Measurements from ENCODE around the gene AK4. TPM values are rescaled to one million over a fixed set of nuclear protein-coding genes. Genes with fewer than 3 reads are reported as not detected.

The AK4 gene
- polyA plus RNA-seq, 1 donor (not counting 4 experiments of a cell fraction or from before 2014, with no cell fraction given) = 90.0 TPM

DNA sequence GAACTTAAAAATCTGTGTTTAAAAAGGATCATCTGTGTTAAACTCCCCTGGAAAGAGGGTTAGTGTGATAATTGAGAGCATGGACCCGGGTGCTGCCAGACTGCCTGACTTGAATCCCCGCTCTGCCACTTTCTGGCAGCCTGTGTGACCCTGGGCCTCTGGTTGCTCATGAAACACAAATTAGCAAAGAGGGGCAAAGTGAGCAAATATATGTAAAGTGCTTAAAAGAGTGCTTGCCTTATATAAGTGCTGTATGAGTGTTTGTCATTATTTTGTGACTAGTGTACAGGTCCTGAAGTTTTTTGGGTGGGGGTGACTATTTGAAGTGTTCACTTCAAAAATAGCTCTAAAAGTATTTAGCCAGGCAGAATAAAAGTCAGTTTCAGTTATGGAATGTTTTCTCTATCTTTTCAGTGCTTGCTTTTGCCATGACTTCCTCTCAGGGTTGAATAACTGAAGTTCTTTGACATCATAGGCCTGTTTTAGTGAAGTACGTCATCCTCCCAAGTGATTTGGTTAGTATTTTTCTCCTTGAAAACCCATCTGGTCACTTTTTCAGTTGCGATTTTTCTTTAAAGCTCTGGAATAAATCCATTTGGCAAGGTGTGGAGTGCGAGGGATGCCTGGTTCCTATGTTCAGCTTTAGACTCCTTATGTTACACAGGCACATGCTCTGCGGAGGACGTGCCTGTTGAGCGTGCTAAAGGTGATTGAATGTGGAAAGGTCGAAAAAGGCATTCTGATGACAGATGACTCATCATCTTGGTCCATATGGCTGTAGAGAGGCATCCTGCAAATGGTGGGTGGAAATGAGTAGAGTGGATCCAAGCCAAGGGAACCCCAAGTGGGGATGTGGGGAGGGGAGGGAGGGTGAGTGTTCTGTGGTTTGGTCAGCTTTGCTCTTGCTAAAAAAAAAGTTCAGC, 47.8 kb downstream of the AK4 start:
- no peak overlapping the region for H3K4me3 ChIP-seq (ENCODE audit: control insufficient read depth in 2 of 3, extremely low read depth in 1 of 3, insufficient read depth in 2 of 3, low read depth in 1 of 3, low read length in 3 of 3)
- no peak overlapping the region for H3K27ac ChIP-seq (ENCODE audit: control insufficient read depth, insufficient read depth, low read length)
- peaks cover 10 to 16% of the 10 kb centered on the region in 2 experiments for H3K36me3 ChIP-seq (ENCODE audit: control insufficient read depth in 2 of 2, extremely low read depth in 1 of 2, insufficient read depth in 2 of 2, low read length in 2 of 2)
- no peaks in the 10 kb centered on the region for H3K79me2 ChIP-seq (ENCODE audit: control insufficient read depth, insufficient read depth, low read length)
- no peaks in the 10 kb centered on the region for H3K9me1 ChIP-seq (ENCODE audit: control insufficient read depth, extremely low read depth, insufficient read depth, low read length)
- no peaks in the 10 kb centered on the region for H3K27me3 ChIP-seq (ENCODE audit: control insufficient read depth, extremely low read depth, insufficient read depth, low read length)
- FAIRE-seq = no peak
- no peak overlapping the region for H3K9ac ChIP-seq (ENCODE audit: control insufficient read depth, extremely low read depth, insufficient read depth, low read length)
- no peaks in the 10 kb centered on the region for H4K20me1 ChIP-seq (ENCODE audit: control insufficient read depth, extremely low read depth, insufficient read depth, low read length)
- H3K4me2 ChIP-seq (ENCODE audit: control insufficient read depth, extremely low read depth, insufficient read depth, low read depth, low read length) = no peak overlapping the region
- dilution Hi-C loops (cut with MboI; ENCODE audit: extremely low pct_ligation_motif_present, low sequenced_read_pairs) = no loop called here
- no peaks in the 10 kb centered on the region for H3K9me3 ChIP-seq (ENCODE audit: control insufficient read depth, low read depth, low read length)
- TF ChIP-seq EZH2 (IDR thresholded peaks at IDR 0.05; ENCODE audit: low read length) = no peak
- TF ChIP-seq, protein P1, sequence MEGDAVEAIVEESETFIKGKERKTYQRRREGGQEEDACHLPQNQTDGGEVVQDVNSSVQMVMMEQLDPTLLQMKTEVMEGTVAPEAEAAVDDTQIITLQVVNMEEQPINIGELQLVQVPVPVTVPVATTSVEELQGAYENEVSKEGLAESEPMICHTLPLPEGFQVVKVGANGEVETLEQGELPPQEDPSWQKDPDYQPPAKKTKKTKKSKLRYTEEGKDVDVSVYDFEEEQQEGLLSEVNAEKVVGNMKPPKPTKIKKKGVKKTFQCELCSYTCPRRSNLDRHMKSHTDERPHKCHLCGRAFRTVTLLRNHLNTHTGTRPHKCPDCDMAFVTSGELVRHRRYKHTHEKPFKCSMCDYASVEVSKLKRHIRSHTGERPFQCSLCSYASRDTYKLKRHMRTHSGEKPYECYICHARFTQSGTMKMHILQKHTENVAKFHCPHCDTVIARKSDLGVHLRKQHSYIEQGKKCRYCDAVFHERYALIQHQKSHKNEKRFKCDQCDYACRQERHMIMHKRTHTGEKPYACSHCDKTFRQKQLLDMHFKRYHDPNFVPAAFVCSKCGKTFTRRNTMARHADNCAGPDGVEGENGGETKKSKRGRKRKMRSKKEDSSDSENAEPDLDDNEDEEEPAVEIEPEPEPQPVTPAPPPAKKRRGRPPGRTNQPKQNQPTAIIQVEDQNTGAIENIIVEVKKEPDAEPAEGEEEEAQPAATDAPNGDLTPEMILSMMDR (optimal IDR thresholded peaks at IDR 0.05 in 1 of 3, IDR thresholded peaks at IDR 0.05 in 1 of 3, conservative IDR thresholded peaks at IDR 0.05 in 1 of 3; ENCODE audit: extremely low read depth in 1 of 3, insufficient read depth in 2 of 3, low read length in 3 of 3) = no peak
- no peak overlapping the region for H2AFZ ChIP-seq (ENCODE audit: control insufficient read depth, low read length)
- no peaks in the 10 kb centered on the region for H3K4me1 ChIP-seq (ENCODE audit: control insufficient read depth, extremely low read depth, insufficient read depth, low read length)
- no peak for DNase-seq (ENCODE audit: low read depth, low spot score)

DNA sequence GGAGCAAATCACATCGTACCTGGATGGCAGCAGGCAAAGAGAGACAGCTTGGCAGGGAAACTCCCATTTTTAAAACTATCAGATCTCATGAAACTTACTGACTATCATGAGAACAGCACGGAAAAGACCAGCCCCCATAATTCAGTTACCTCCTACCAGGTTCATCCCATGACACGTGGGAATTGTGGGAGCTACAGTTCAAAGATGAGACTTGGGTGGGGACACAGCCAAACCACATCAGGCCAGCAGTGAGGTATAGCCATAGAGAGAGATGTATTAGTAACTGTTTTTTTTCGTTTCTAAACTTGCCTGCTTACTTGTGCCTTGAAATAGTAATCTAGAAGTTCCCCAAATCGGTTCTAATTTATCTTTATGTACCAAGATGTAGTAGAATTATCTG, 48.9 kb downstream of the AK4 start:
- no peak for TF ChIP-seq EZH2 (IDR thresholded peaks at IDR 0.05; ENCODE audit: low read length)
- TF ChIP-seq, protein P1 (optimal IDR thresholded peaks at IDR 0.05 in 1 of 3, IDR thresholded peaks at IDR 0.05 in 1 of 3, conservative IDR thresholded peaks at IDR 0.05 in 1 of 3; ENCODE audit: extremely low read depth in 1 of 3, insufficient read depth in 2 of 3, low read length in 3 of 3) = no peak
- H4K20me1 ChIP-seq (ENCODE audit: control insufficient read depth, extremely low read depth, insufficient read depth, low read length) = no peaks in the 10 kb centered on the region
- no peak for FAIRE-seq

More for the DNA sequence above, 48.9 kb downstream of the AK4 start:
- H3K27me3 ChIP-seq (ENCODE audit: control insufficient read depth, extremely low read depth, insufficient read depth, low read length) = no peaks in the 10 kb centered on the region
- no peak overlapping the region for H2AFZ ChIP-seq (ENCODE audit: control insufficient read depth, low read length)
- H3K4me2 ChIP-seq (ENCODE audit: control insufficient read depth, extremely low read depth, insufficient read depth, low read depth, low read length) = no peak overlapping the region
- no peaks in the 10 kb centered on the region for H3K9me1 ChIP-seq (ENCODE audit: control insufficient read depth, extremely low read depth, insufficient read depth, low read length)
- no peaks in the 10 kb centered on the region for H3K79me2 ChIP-seq (ENCODE audit: control insufficient read depth, insufficient read depth, low read length)
- H3K9me3 ChIP-seq (ENCODE audit: control insufficient read depth, low read depth, low read length) = no peaks in the 10 kb centered on the region
- H3K9ac ChIP-seq (ENCODE audit: control insufficient read depth, extremely low read depth, insufficient read depth, low read length) = no peak overlapping the region
- no peak overlapping the region for H3K27ac ChIP-seq (ENCODE audit: control insufficient read depth, insufficient read depth, low read length)
- DNase-seq (ENCODE audit: low read depth, low spot score) = no peak
- no peak overlapping the region for H3K4me3 ChIP-seq (ENCODE audit: control insufficient read depth in 2 of 3, extremely low read depth in 1 of 3, insufficient read depth in 2 of 3, low read depth in 1 of 3, low read length in 3 of 3)
- peaks cover 10 to 14% of the 10 kb centered on the region in 2 experiments for H3K36me3 ChIP-seq (ENCODE audit: control insufficient read depth in 2 of 2, extremely low read depth in 1 of 2, insufficient read depth in 2 of 2, low read length in 2 of 2)
- dilution Hi-C loops (cut with MboI; ENCODE audit: extremely low pct_ligation_motif_present, low sequenced_read_pairs) = no loop called here
- no peaks in the 10 kb centered on the region for H3K4me1 ChIP-seq (ENCODE audit: control insufficient read depth, extremely low read depth, insufficient read depth, low read length)

Measured in keratinocyte (primary cell).